Keratinocyte (primary cell): ENCODE results near the gene TBC1D5. TPM values are rescaled to one million over a fixed set of nuclear protein-coding genes. Genes with fewer than 3 reads are reported as not detected.

Experiments
- DNase-seq: peaks from one replicate; pipeline ENCODE4 v3.0.0-alpha.2; 2011; ENCODE audit warnings: low read depth, missing footprints, low spot score
- FAIRE-seq: peaks from 2 replicates; lab custom pipeline; 2011; peaks lifted over from hg19 to GRCh38; lab: Jason Lieb, UNC
- H2AFZ ChIP-seq: 2 replicates; pipeline ENCODE4 v1.6.0; 2012; ENCODE audit warnings: low read length, control low read depth, inconsistent platforms; ENCODE audit not compliant: control insufficient read depth
- H3K27ac ChIP-seq: 2 replicates; pipeline ENCODE4 v1.5.1; 2011; ENCODE audit warnings: low read length; ENCODE audit not compliant: control insufficient read depth, insufficient read depth
- H3K27me3 ChIP-seq: 3 replicates; pipeline ENCODE4 v1.6.0; 2011; ENCODE audit warnings: low read length; ENCODE audit not compliant: control insufficient read depth, insufficient read depth; ENCODE audit errors: extremely low read depth
- H3K36me3 ChIP-seq, 2 experiments: 2 replicates in 1 of 2; 3 replicates in 1 of 2; pipeline ENCODE4 v1.5.1; 2011; ENCODE audit warnings: low read length in 2 of 2, mild to moderate bottlenecking in 1 of 2; ENCODE audit not compliant: control insufficient read depth in 2 of 2, insufficient read depth in 2 of 2; ENCODE audit errors: extremely low read depth in 1 of 2
- H3K4me1 ChIP-seq: 3 replicates; pipeline ENCODE4 v1.5.1; 2011; ENCODE audit warnings: low read length; ENCODE audit not compliant: control insufficient read depth, insufficient read depth; ENCODE audit errors: extremely low read depth
- H3K4me2 ChIP-seq: 3 replicates; pipeline ENCODE4 v1.6.0; 2011; ENCODE audit warnings: low read depth, low read length; ENCODE audit not compliant: control insufficient read depth, insufficient read depth; ENCODE audit errors: extremely low read depth
- H3K4me3 ChIP-seq, 3 experiments: fragments of 200-600 bp in 1 of 3; sonication (generic) in 1 of 3; 2 replicates in 2 of 3; 3 replicates in 1 of 3; pipeline ENCODE4 v1.5.1; 2011 to 2016; ENCODE audit warnings: low read length in 3 of 3, mild to moderate bottlenecking in 3 of 3, control low read depth in 2 of 3, inconsistent platforms in 1 of 3, low read depth in 1 of 3, mixed read lengths in 1 of 3, mixed run types in 1 of 3, moderate library complexity in 1 of 3; ENCODE audit not compliant: control insufficient read depth in 2 of 3, insufficient read depth in 2 of 3; ENCODE audit errors: extremely low read depth in 1 of 3
- H3K79me2 ChIP-seq: 2 replicates; pipeline ENCODE4 v1.6.0; 2012; ENCODE audit warnings: low read length; ENCODE audit not compliant: control insufficient read depth, insufficient read depth
- H3K9ac ChIP-seq: 3 replicates; pipeline ENCODE4 v1.6.0; 2011; ENCODE audit warnings: low read length; ENCODE audit not compliant: control insufficient read depth, insufficient read depth; ENCODE audit errors: extremely low read depth
- H3K9me1 ChIP-seq: 3 replicates; pipeline ENCODE4 v1.6.0; 2011; ENCODE audit warnings: low read length; ENCODE audit not compliant: control insufficient read depth, insufficient read depth; ENCODE audit errors: extremely low read depth
- H3K9me3 ChIP-seq: 2 replicates; pipeline ENCODE4 v1.5.1; 2012; ENCODE audit warnings: low read depth, low read length; ENCODE audit not compliant: control insufficient read depth
- H4K20me1 ChIP-seq: 3 replicates; pipeline ENCODE4 v1.6.0; 2011; ENCODE audit warnings: low read length; ENCODE audit not compliant: control insufficient read depth, insufficient read depth; ENCODE audit errors: extremely low read depth
- EZH2 ChIP-seq: IDR thresholded peaks from one replicate; pipeline ENCODE4 v1.6.1; 2012; ENCODE audit warnings: inconsistent platforms, mild to moderate bottlenecking, low read length, moderate library complexity
- dilution Hi-C: fragments of 300-500 bp; cut with MboI; formaldehyde crosslinking; loops from one replicate; pipeline ENCODE4 v1.7.0; 2020; ENCODE audit warnings: low sequenced_read_pairs; ENCODE audit not compliant: extremely low pct_ligation_motif_present
- polyA plus RNA-seq, 5 experiments: library from polyadenylated mRNA; depleted of rRNA in 3 of 5; stranded (reverse) in 3 of 5; stranded (forward) in 1 of 5; unstranded in 1 of 5; fragments of >200 nt; gene quantifications; 1 replicate in 1 of 5; 2 replicates in 3 of 5; 3 replicates in 1 of 5; pipeline versions ENCODE4 v1.2.1 to v1.2.3, GENCODE V29; 2011 to 2012; ENCODE audit warnings: missing spikeins in 2 of 5, low read depth in 1 of 5, low replicate concordance in 1 of 5
- TF ChIP-seq, protein P1 (sequence below), 3 experiments: IDR thresholded peaks in 1 of 3; conservative IDR thresholded peaks in 1 of 3; optimal IDR thresholded peaks in 1 of 3; 2 replicates in 2 of 3; 3 replicates in 1 of 3; pipeline versions ENCODE3 to v1.5.1; 2011; ENCODE audit warnings: low read length in 3 of 3, mild to moderate bottlenecking in 3 of 3, moderate library complexity in 2 of 3, control low read depth in 1 of 3, inconsistent platforms in 1 of 3; ENCODE audit not compliant: insufficient read depth in 2 of 3; ENCODE audit errors: extremely low read depth in 1 of 3

Gene TBC1D5
- polyA plus RNA-seq, 1 donor (not counting 4 experiments of a cell fraction or from before 2014, with no cell fraction given) = 25.8 TPM

- Histone ChIP-seq H3K9ac (no peak overlapping the region), H3K9me3 (no peaks in the 10 kb centered on the region), H3K4me3 (no peak overlapping the region), H2AFZ (no peak overlapping the region), H3K27ac (no peak overlapping the region), H3K9me1 (no peaks in the 10 kb centered on the region), H3K4me2 (no peak overlapping the region), H3K36me3 (no peaks in the 10 kb centered on the region), H3K27me3 (no peaks in the 10 kb centered on the region), H3K4me1 (peaks cover 13% of the 10 kb centered on the region), H4K20me1 (no peaks in the 10 kb centered on the region), H3K79me2 (no peaks in the 10 kb centered on the region)
- no peak for TF ChIP-seq EZH2
- TF ChIP-seq, protein P1, sequence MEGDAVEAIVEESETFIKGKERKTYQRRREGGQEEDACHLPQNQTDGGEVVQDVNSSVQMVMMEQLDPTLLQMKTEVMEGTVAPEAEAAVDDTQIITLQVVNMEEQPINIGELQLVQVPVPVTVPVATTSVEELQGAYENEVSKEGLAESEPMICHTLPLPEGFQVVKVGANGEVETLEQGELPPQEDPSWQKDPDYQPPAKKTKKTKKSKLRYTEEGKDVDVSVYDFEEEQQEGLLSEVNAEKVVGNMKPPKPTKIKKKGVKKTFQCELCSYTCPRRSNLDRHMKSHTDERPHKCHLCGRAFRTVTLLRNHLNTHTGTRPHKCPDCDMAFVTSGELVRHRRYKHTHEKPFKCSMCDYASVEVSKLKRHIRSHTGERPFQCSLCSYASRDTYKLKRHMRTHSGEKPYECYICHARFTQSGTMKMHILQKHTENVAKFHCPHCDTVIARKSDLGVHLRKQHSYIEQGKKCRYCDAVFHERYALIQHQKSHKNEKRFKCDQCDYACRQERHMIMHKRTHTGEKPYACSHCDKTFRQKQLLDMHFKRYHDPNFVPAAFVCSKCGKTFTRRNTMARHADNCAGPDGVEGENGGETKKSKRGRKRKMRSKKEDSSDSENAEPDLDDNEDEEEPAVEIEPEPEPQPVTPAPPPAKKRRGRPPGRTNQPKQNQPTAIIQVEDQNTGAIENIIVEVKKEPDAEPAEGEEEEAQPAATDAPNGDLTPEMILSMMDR (optimal IDR thresholded peaks at IDR 0.05 in 1 of 3, IDR thresholded peaks at IDR 0.05 in 1 of 3, conservative IDR thresholded peaks at IDR 0.05 in 1 of 3; ENCODE audit: extremely low read depth in 1 of 3, insufficient read depth in 2 of 3, low read length in 3 of 3) = no peak
- no peak for DNase-seq
- dilution Hi-C loops = no loop called here
- no peak for FAIRE-seq
Observed at GRCh38 chr3:17759901-17760300, 17.5 kb upstream of the TBC1D5 start.

DNA sequence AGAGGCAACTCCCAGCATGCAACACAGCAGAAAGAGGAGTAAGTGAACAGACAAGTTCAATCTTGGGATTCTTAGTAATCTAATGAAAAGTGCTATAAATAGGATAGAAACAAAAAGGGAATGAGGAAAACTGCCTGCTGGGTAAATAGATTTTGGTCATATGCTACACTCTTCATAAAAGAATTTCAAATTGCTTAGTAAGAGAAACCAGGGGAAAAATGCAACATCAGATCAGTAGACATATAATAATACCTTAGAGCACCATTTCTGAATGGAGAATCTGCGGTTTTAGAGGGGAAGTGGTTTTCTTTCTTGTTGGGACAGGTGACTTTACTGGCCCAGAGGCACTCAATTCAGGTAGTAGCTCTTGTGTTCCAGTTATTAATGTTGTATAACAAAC is 13.4 kb upstream of the TBC1D5 start:
- no peaks in the 10 kb centered on the region for H3K79me2 ChIP-seq
- no peak overlapping the region for H3K4me3 ChIP-seq
- H2AFZ ChIP-seq = no peak overlapping the region
- H3K27ac ChIP-seq = peak overlapping the region; percentile 10
- DNase-seq (no peak), FAIRE-seq (no peak)
- peak overlapping the region; percentile 17 for H3K4me2 ChIP-seq
- TF ChIP-seq EZH2 = no peak
- TF ChIP-seq, protein P1 (optimal IDR thresholded peaks at IDR 0.05 in 1 of 3, IDR thresholded peaks at IDR 0.05 in 1 of 3, conservative IDR thresholded peaks at IDR 0.05 in 1 of 3; ENCODE audit: extremely low read depth in 1 of 3, insufficient read depth in 2 of 3, low read length in 3 of 3) = no peak
- no peak overlapping the region for H3K9ac ChIP-seq
- dilution Hi-C loops = no loop called here
- no peaks in the 10 kb centered on the region for H3K9me3 ChIP-seq
- H3K9me1 ChIP-seq = no peaks in the 10 kb centered on the region
- H3K4me1 ChIP-seq = peaks cover 13% of the 10 kb centered on the region
- no peaks in the 10 kb centered on the region for H4K20me1 ChIP-seq
- no peaks in the 10 kb centered on the region for H3K36me3 ChIP-seq
- H3K27me3 ChIP-seq = no peaks in the 10 kb centered on the region
